ENCODE measurements around the gene STAC2. TPM values are rescaled to one million over a fixed set of nuclear protein-coding genes. Genes with fewer than 3 reads are reported as not detected.

STAC2 gene
- total RNA-seq, 1 donor from 2014 or later: 0.46 TPM

DNA sequence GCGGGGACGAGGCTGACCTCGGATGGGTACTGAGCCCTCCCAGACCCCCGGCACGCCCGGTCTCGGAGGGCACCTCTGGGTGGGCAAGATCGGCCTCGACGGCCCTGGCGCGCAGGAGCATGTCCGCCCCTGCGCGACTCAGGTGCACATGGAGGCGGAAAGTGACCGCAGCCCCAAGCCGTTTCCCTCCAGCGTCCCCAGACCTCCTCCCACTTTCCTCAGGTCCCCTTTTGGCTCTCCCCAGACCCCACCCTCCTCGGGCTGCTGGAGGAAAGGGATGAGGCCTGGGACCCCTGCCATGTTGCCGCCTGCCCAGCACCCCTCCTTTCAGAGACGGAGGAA is 15.7 kb downstream of the STAC2 start:
- Histone ChIP-seq H3K4me1 (peaks cover 29% of the 10 kb centered on the region), H3K27ac (peak overlapping the region; percentile 80), H3K27me3 (peaks cover 9% of the 10 kb centered on the region), H3K4me3 (peak overlapping the region; percentile 44), H3K9me3 (no peaks in the 10 kb centered on the region), H3K36me3 (peaks cover 2% of the 10 kb centered on the region)
- intact Hi-C loops (cut with DNase I): no loop called here
- DNase-seq: no peak
- TF ChIP-seq CTCF (IDR thresholded peaks at IDR 0.05): no peak
- ATAC-seq: no peak

DNA sequence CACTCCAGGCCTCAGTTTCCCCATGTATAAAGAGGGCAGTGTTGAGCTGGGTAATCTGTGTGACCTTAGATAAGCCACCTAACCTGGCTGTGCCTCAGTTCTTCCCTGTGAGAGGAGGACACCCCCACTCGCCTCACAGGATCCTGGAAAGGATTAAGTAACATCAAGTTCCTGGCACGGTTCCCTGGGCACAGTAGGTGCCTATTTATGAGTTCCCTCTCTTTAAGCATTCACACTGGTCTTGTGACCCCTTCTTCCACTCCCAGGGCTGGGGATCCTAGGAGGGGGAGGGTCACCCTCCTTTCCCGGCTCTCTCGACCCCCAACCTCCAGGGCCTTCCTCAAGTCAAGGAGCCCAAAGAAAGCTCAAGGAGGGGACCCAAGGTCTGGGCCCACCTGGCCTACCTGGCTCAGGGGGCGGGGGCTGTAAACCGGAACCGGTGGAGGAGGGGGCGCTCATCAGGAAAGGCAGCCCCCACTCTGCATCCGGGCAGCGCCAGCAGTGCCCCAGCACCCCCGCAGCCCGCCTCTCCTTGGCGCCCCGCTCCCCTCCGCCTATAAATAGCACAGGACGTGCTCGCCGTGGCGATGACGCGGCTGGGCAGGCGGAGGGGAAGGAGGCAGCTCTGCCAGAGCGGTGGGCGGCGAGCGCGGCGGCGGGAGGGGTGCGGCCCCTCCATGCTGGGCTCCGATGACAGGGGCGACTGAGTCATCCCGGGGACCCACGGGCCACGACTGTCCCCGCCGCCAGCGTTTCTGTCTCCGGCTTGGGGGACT is 16.2 kb downstream of the STAC2 start:
- peaks cover 6% of the 10 kb centered on the region for H3K27me3 ChIP-seq
- no peaks in the 10 kb centered on the region for H3K9me3 ChIP-seq
- peak overlapping the region; percentile 80 for H3K27ac ChIP-seq
- intact Hi-C loops (cut with DNase I): no loop called here
- peaks cover 8% of the 10 kb centered on the region for H3K36me3 ChIP-seq
- DNase-seq (peak; percentile 92), ATAC-seq (peak; percentile 68)
- TF ChIP-seq CTCF (IDR thresholded peaks at IDR 0.05): no peak
- peak overlapping the region; percentile 44 for H3K4me3 ChIP-seq
- peaks cover 29% of the 10 kb centered on the region for H3K4me1 ChIP-seq

DNA sequence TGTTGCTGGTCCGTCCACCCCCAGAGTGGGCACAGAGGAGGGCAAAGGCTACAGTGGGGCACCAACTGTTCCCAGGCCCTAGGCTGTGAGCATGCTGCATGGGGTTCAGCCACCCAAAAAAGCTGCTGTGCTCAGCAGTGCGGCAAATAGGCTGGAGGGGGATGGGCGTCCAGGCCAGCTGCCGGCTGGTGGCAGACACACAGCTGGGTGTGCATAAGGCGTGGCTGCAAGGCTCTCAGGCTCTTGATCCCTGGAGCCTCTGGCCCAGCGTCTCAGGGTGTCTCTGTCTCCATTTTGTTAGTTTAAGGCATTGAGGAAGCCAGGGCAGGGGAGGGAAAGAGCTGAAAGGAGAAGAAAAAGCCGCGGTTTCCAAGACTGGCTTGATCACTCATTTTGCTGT is 16.9 kb downstream of the STAC2 start:
- Histone ChIP-seq H3K4me1 (peaks cover 29% of the 10 kb centered on the region), H3K36me3 (peaks cover 14% of the 10 kb centered on the region), H3K27ac (peak overlapping the region; percentile 80), H3K4me3 (peak overlapping the region; percentile 44), H3K9me3 (no peaks in the 10 kb centered on the region), H3K27me3 (peaks cover 6% of the 10 kb centered on the region)
- peak; percentile 24 for ATAC-seq
- DNase-seq: peak; percentile 78
- intact Hi-C loops (cut with DNase I): no loop called here
- no peak for TF ChIP-seq CTCF (IDR thresholded peaks at IDR 0.05)

GRCh38 chr17:39208136-39208535 is 17.6 kb downstream of the STAC2 start:
- Histone ChIP-seq H3K9me3 (no peaks in the 10 kb centered on the region), H3K27ac (no peak overlapping the region), H3K4me1 (peaks cover 29% of the 10 kb centered on the region), H3K27me3 (peaks cover 6% of the 10 kb centered on the region), H3K4me3 (no peak overlapping the region), H3K36me3 (peaks cover 22% of the 10 kb centered on the region)
- ATAC-seq (peak; percentile 16), DNase-seq (peak; percentile 80)
- intact Hi-C loops (cut with DNase I): no loop called here
- TF ChIP-seq CTCF (IDR thresholded peaks at IDR 0.05): no peak

DNA sequence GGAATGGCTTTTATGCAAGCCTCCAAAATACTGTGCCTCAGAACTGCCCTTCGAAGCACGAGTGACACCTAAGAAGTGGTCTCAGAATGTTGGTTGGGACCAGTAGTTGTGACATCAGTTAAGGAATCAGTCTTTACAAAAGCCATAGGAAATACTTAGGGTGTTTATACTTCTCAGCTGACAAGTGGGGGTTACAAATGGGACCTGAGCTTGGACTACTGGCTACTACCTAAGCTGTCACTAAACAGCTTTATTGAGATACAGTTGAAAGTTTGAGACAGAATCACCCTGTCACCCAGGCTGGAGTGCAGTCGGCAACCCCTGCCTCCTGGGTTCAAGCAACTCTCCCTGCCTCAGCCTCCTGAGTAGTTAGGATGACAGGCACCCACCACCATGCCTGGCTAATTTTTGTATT is 20.6 kb downstream of the STAC2 start:
- DNase-seq (no peak), ATAC-seq (no peak)
- H3K4me3 ChIP-seq: no peak overlapping the region
- intact Hi-C loops (cut with DNase I): no loop called here
- TF ChIP-seq CTCF (IDR thresholded peaks at IDR 0.05): no peak
- no peaks in the 10 kb centered on the region for H3K9me3 ChIP-seq
- peaks cover 35% of the 10 kb centered on the region for H3K4me1 ChIP-seq
- no peak overlapping the region for H3K27ac ChIP-seq
- no peaks in the 10 kb centered on the region for H3K27me3 ChIP-seq
- peaks cover 44% of the 10 kb centered on the region for H3K36me3 ChIP-seq
